ENCODE data around the gene RICTOR. TPM values are rescaled to one million over a fixed set of nuclear protein-coding genes. Genes with fewer than 3 reads are reported as not detected.

RICTOR gene
- total and polyA plus RNA-seq, 11 donors, result 6.8 to 76.3 (median 30.8) TPM

DNA sequence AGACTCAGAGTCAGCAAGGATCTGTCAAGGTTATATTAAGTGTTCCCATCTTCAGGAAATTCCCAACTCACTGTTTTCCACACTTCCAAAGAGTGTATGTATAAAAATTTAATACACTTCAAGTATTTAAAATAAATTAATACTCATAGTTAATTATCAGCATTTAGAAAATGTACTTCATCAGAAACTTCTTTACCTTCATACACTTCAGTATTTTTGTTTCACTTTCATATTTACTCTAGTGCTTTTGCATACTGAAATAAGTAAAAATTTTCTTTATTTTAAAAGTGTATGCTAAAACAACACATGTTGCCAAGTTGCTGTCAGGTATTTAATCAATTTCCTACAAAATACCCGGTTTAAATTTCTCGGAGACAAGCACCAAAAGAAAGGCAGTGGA lies 16.5 kb downstream of the RICTOR start:
- H3K4me3 ChIP-seq, result peak overlapping the region in 9 of 12 donors; percentile 12 to 49 (median 22)
- ATAC-seq (no peak), DNase-seq (no peak)
- peaks cover 4 to 94% (median 52%) of the 10 kb centered on the region in 12 donors for H3K4me1 ChIP-seq
- no peaks in the 10 kb centered on the region for H3K9me3 ChIP-seq
- intact Hi-C loops (cut with DNase I), result no loop called here
- H3K27me3 ChIP-seq, result no peaks in the 10 kb centered on the region
- peak overlapping the region in 4 of 12 donors; percentile 4 to 65 (median 24) for H3K27ac ChIP-seq
- no peak for TF ChIP-seq POLR2A (IDR thresholded peaks at IDR 0.05)
- TF ChIP-seq, protein P1, sequence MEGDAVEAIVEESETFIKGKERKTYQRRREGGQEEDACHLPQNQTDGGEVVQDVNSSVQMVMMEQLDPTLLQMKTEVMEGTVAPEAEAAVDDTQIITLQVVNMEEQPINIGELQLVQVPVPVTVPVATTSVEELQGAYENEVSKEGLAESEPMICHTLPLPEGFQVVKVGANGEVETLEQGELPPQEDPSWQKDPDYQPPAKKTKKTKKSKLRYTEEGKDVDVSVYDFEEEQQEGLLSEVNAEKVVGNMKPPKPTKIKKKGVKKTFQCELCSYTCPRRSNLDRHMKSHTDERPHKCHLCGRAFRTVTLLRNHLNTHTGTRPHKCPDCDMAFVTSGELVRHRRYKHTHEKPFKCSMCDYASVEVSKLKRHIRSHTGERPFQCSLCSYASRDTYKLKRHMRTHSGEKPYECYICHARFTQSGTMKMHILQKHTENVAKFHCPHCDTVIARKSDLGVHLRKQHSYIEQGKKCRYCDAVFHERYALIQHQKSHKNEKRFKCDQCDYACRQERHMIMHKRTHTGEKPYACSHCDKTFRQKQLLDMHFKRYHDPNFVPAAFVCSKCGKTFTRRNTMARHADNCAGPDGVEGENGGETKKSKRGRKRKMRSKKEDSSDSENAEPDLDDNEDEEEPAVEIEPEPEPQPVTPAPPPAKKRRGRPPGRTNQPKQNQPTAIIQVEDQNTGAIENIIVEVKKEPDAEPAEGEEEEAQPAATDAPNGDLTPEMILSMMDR (IDR thresholded peaks at IDR 0.05), result no peak
- WGBS, 4 donors, result 17 to 31% (median 27%) methylated on average over 2 of the region's 2 CpGs
- H3K36me3 ChIP-seq, result peaks cover 0 to 5% (median 0%) of the 10 kb centered on the region in 9 donors

DNA sequence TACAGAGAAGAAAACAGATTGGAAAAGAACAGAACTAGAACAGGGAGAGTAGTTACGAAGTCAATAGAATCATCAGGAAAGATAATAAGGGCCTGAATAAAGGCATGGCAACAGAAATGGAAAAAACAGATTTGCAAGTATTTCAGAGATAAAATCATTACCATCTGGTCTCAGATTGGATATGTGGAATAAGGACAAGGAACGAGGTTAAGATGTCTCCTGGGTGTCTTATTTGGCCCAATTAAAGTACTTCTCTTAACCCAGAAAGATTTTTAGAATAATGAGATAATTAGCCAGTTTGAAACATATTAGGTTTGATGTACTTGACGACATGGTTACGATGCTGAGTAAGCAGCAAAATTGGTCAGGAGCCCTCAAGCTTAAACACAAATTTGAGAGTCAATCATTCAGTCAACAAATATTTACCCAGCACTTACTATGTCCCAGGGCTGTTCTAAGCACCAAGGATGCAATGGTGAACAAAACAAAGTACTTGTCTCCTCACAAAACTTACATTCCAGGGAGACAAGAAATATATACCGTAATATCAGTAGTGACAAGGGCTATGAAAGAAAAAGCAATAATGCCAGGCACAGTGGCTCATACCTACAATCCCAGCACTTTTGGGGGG lies 18.3 kb downstream of the RICTOR start:
- ATAC-seq, result no peak
- WGBS, 4 donors, result 65 to 81% (median 74%) methylated on average over 5 of the region's 5 CpGs

DNA sequence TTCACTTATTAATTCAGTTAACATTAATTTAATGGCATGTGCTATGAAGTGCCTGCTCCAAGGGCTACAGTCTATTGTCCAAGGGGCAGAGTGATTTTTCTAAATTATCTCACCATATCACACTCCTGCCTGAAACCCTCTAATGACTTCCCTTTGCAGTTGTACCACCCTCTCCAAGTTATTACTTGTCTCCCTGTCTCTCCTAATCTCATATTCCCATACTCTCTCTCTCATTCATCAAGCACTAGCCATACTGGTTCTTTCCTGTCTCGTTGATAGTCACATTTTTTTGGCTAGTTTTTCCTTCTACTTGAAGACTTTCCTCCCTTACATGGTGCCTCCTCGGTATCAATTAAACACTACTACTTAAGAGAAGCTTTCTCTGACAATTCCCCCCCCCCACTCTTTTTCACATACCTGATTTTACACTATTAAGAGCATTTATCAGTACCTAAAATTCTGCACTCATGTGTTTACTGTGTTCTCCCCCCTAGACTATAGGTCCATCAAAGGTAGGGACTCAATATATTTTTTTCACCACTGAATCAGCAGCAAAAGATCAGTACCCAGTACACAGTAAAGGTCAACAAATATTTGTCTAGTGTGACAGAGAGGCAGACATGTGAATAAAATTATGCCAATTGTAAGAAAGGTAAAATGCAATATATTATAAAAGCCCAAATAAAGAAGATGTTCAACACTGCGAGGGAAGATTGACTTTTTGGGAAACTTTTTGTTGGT lies 19.0 kb downstream of the RICTOR start:
- H3K4me3 ChIP-seq, result no peak overlapping the region
- ATAC-seq (no peak), DNase-seq (no peak)
- no peaks in the 10 kb centered on the region for H3K27me3 ChIP-seq
- H3K27ac ChIP-seq, result peak overlapping the region in 6 of 12 donors; percentile 4 to 41 (median 12)
- TF ChIP-seq, protein P1 (IDR thresholded peaks at IDR 0.05), result no peak
- TF ChIP-seq POLR2A (IDR thresholded peaks at IDR 0.05), result no peak
- WGBS, 4 donors, result 53 to 76% (median 62%) methylated on average over 3 of the region's 3 CpGs
- H3K36me3 ChIP-seq, result peaks cover 0 to 5% (median 0%) of the 10 kb centered on the region in 9 donors
- H3K9me3 ChIP-seq, result no peaks in the 10 kb centered on the region
- peaks cover 0 to 81% (median 40%) of the 10 kb centered on the region in 12 donors for H3K4me1 ChIP-seq
- intact Hi-C loops (cut with DNase I), result no loop called here

More for the DNA sequence above, 18.3 kb downstream of the RICTOR start:
- H3K36me3 ChIP-seq, result peaks cover 0 to 5% (median 0%) of the 10 kb centered on the region in 9 donors
- TF ChIP-seq POLR2A (IDR thresholded peaks at IDR 0.05), result no peak
- peak overlapping the region in 5 of 12 donors; percentile 9 to 41 (median 22) for H3K27ac ChIP-seq
- no peak overlapping the region for H3K4me3 ChIP-seq
- no peaks in the 10 kb centered on the region for H3K27me3 ChIP-seq
- intact Hi-C loops (cut with DNase I), result no loop called here
- DNase-seq, result no peak
- H3K4me1 ChIP-seq, result peaks cover under 1 to 86% (median 44%) of the 10 kb centered on the region in 12 donors
- no peaks in the 10 kb centered on the region for H3K9me3 ChIP-seq

DNA sequence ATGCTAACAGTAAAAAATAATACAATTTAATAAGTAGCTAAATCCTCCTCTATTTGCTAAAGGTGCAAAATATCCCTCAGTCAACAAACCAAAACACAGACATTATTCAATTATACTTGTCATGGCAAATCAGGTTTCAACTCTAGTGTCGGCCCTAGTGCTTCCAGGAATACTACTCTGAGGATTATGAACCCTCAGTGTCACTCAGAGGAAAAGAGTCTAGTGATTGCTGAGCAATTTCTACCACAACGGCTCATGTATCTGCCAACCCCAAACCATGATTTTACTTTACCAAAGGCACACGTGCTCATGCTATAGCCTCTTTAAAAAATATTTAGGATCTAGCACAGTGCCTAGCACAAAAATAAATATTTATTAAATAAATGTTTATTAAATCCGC lies 21.0 kb downstream of the RICTOR start:
- Histone ChIP-seq H3K36me3 (peaks cover 0 to 5% (median 0%) of the 10 kb centered on the region in 9 donors), H3K4me1 (peaks cover 0 to 77% (median 41%) of the 10 kb centered on the region in 12 donors), H3K9me3 (no peaks in the 10 kb centered on the region), H3K27ac (no peak overlapping the region), H3K27me3 (no peaks in the 10 kb centered on the region), H3K4me3 (no peak overlapping the region)
- no peak for TF ChIP-seq POLR2A (IDR thresholded peaks at IDR 0.05)
- TF ChIP-seq, protein P1 (IDR thresholded peaks at IDR 0.05), result no peak
- ATAC-seq, result peak in 3 of 4 donors; percentile 29 to 56 (median 45)
- intact Hi-C loops (cut with DNase I), result no loop called here
- WGBS, 4 donors, result 62 to 70% (median 70%) methylated on average over 4 of the region's 4 CpGs
- DNase-seq, result no peak
